ENCODE measurements around the gene DHRS7B. TPM values are rescaled to one million over a fixed set of nuclear protein-coding genes. Genes with fewer than 3 reads are reported as not detected.

Gene DHRS7B
- total and polyA plus RNA-seq, 4 donors = 19.4 to 55.6 (median 31.7) TPM

DNA sequence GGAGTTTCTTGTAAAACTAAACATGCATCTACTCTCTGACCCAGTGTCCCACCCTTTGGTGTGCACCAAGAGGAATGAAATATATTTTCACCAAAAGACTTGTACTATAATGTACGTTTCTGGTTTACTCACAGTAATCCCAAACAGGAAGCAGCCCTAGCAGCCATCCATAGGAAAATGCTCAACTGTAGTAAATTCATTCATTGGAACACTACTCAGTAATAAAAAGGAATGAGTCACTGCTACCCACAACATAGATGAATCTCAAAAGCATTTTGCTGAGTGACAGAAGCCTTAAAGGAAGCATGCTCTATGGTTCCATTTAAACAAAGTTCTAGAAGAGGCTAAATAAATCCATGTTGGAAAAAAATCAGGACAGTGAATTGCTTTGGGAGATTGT, 37.6 kb upstream of the DHRS7B start:
- TF ChIP-seq, protein P1, sequence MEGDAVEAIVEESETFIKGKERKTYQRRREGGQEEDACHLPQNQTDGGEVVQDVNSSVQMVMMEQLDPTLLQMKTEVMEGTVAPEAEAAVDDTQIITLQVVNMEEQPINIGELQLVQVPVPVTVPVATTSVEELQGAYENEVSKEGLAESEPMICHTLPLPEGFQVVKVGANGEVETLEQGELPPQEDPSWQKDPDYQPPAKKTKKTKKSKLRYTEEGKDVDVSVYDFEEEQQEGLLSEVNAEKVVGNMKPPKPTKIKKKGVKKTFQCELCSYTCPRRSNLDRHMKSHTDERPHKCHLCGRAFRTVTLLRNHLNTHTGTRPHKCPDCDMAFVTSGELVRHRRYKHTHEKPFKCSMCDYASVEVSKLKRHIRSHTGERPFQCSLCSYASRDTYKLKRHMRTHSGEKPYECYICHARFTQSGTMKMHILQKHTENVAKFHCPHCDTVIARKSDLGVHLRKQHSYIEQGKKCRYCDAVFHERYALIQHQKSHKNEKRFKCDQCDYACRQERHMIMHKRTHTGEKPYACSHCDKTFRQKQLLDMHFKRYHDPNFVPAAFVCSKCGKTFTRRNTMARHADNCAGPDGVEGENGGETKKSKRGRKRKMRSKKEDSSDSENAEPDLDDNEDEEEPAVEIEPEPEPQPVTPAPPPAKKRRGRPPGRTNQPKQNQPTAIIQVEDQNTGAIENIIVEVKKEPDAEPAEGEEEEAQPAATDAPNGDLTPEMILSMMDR (IDR thresholded peaks at IDR 0.05; ENCODE audit: control extremely low read depth, extremely low read depth) = no peak
- no peak overlapping the region for H3K4me3 ChIP-seq
- H3K4me1 ChIP-seq (ENCODE audit: control insufficient read depth in 5 of 5, insufficient read depth in 5 of 5, low read length in 5 of 5) = no peaks in the 10 kb centered on the region
- no peak overlapping the region for H3K9ac ChIP-seq (ENCODE audit: insufficient read depth in 1 of 2, low read length in 2 of 2)
- DNase-seq (no peak), ATAC-seq (ENCODE audit: insufficient read depth, low FRiP score) (no peak)
- H3K9me3 ChIP-seq (ENCODE audit: control insufficient read depth in 4 of 4, insufficient read depth in 3 of 4, low read length in 3 of 4) = no peaks in the 10 kb centered on the region
- WGBS, 2 donors = 65 to 68% methylated on average over 1 of the region's 1 CpG
- H3K36me3 ChIP-seq (ENCODE audit: control insufficient read depth in 4 of 4, insufficient read depth in 4 of 4, low read length in 4 of 4) = no peaks in the 10 kb centered on the region
- H3K27ac ChIP-seq (ENCODE audit: low read depth in 1 of 2, low read length in 1 of 2) = no peak overlapping the region
- no peaks in the 10 kb centered on the region for H3K27me3 ChIP-seq (ENCODE audit: control insufficient read depth in 3 of 3, insufficient read depth in 3 of 3, low read length in 2 of 3)

DNA sequence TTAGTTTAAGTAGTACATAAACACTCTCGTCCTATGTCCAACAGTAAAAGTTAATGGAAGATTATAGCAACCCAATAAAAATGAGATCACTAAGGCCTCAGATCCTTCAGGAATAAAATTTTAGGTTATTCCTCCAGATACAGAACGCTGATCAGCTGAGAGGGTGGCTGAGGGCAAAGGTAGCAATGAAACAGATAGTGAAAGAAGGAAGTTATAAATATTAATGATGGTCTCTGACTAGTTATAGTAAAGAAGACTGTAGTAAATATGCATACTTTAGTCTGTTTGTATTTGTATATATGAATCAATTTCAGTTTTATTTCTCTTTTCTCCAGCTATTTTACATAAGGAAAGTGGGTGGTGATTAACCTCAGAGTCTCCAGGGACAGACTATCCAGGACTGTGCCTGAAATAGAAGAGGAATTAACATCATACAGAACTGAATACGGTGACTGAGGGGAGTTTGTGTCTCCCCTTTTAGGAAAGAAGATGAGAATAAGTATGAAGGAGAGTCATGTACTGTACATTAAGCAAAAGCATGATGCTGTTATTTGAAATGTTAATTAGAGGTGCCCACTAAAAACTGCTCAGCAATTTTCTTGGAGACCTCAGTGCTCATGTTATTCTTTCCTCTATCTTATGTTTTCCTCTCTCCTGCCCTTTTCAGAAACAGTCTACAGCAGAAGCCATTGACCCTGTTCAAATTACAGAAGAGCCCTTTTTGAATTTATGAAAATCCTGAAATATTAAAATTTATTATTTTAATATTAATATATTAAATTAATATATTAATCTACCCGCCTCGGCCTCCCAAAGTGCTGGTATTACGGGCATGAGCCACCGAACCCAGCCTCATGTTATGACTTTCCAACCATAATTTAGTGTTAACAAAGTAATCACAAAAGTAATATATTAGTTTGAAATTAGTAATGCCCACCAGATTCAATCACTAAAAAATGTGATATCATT, 36.5 kb upstream of the DHRS7B start:
- Histone ChIP-seq H3K9me3 (ENCODE audit: control insufficient read depth in 4 of 4, insufficient read depth in 3 of 4, low read length in 3 of 4) (no peaks in the 10 kb centered on the region), H3K36me3 (ENCODE audit: control insufficient read depth in 4 of 4, insufficient read depth in 4 of 4, low read length in 4 of 4) (no peaks in the 10 kb centered on the region), H3K4me3 (no peak overlapping the region), H3K27me3 (ENCODE audit: control insufficient read depth in 3 of 3, insufficient read depth in 3 of 3, low read length in 2 of 3) (no peaks in the 10 kb centered on the region), H3K27ac (ENCODE audit: low read depth in 1 of 2, low read length in 1 of 2) (no peak overlapping the region), H3K4me1 (ENCODE audit: control insufficient read depth in 5 of 5, insufficient read depth in 5 of 5, low read length in 5 of 5) (no peaks in the 10 kb centered on the region), H3K9ac (ENCODE audit: insufficient read depth in 1 of 2, low read length in 2 of 2) (no peak overlapping the region)
- ATAC-seq (ENCODE audit: insufficient read depth, low FRiP score) (no peak), DNase-seq (no peak)
- WGBS, 2 donors = 86 to 87% methylated on average over 7 of the region's 7 CpGs
- TF ChIP-seq, protein P1 (IDR thresholded peaks at IDR 0.05; ENCODE audit: control extremely low read depth, extremely low read depth) = no peak

DNA sequence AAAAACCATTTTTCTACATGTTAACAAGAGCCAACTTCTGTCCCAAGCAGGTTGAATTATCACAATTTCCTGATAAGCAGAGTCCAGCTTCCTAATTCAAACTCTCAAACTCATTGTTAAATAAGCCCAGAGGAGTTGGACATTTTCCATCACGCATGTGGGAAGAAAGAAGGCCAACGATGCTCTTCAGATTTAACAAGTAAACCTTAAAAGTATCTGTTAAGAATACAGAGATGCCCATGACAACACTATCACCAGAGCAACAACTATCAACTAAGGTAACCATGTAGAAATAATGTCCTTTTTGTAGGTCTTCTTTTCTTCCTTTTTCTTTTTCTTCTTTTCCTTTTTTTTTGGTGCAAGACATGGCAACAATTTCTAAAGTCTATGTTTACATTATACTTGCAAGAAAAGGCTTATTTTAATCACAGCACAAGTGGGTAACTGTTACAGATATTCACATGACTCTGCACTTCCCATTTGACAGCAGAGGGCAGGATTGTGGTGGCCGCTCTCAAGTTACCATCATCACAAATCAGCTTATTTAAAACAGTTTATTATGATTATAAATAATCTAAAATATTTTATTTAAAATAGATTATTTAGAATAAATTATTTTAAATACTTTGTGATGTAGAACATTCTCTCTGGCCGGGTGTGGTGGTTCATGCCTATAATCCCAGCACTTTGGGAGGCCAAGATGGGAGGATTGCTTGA, 35.7 kb upstream of the DHRS7B start:
- no peaks in the 10 kb centered on the region for H3K9me3 ChIP-seq (ENCODE audit: control insufficient read depth in 4 of 4, insufficient read depth in 3 of 4, low read length in 3 of 4)
- H3K36me3 ChIP-seq (ENCODE audit: control insufficient read depth in 4 of 4, insufficient read depth in 4 of 4, low read length in 4 of 4) = no peaks in the 10 kb centered on the region
- ATAC-seq (ENCODE audit: insufficient read depth, low FRiP score) (no peak), DNase-seq (peak in 2 of 3 donors; percentile 6 to 10)
- H3K4me1 ChIP-seq (ENCODE audit: control insufficient read depth in 5 of 5, insufficient read depth in 5 of 5, low read length in 5 of 5) = no peaks in the 10 kb centered on the region
- no peak overlapping the region for H3K4me3 ChIP-seq
- TF ChIP-seq, protein P1 (IDR thresholded peaks at IDR 0.05; ENCODE audit: control extremely low read depth, extremely low read depth) = no peak
- no peak overlapping the region for H3K27ac ChIP-seq (ENCODE audit: low read depth in 1 of 2, low read length in 1 of 2)
- H3K27me3 ChIP-seq (ENCODE audit: control insufficient read depth in 3 of 3, insufficient read depth in 3 of 3, low read length in 2 of 3) = no peaks in the 10 kb centered on the region
- WGBS, 2 donors = 50 to 54% methylated on average over 4 of the region's 4 CpGs
- H3K9ac ChIP-seq (ENCODE audit: insufficient read depth in 1 of 2, low read length in 2 of 2) = no peak overlapping the region
